Activated CD8-positive, alpha-beta memory T cell treated with anti-CD3 and anti-CD28 coated beads, Interleukin-2, amount 50 U/mL, for 1 hour (primary cell): ENCODE data around the gene RCN1.

Source experiments
- DNase-seq: peaks from one replicate; pipeline ENCODE4 v3.0.0-alpha.2; 2020; ENCODE audit errors: extremely low read depth

RCN1 gene

DNA sequence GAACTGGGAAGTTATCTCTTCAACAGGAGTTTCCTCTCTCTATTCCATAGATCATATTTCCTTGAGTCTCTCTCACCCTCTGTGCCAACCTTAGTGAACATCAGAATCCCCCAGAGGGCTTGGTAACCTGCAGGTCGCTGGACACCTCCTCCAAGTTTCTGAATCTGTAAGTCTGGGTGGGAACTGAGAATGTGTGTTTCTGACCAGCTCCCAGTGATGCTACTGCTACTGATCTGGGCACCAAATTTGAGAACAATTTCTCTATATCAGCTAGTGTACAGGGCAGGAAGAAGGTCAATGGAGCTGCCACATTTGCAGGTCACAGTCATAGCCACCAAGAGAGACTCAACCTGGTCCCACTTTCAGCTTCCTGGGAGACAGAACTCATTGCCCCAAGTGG lies 62.9 kb downstream of the RCN1 start:
- DNase-seq: no peak

DNA sequence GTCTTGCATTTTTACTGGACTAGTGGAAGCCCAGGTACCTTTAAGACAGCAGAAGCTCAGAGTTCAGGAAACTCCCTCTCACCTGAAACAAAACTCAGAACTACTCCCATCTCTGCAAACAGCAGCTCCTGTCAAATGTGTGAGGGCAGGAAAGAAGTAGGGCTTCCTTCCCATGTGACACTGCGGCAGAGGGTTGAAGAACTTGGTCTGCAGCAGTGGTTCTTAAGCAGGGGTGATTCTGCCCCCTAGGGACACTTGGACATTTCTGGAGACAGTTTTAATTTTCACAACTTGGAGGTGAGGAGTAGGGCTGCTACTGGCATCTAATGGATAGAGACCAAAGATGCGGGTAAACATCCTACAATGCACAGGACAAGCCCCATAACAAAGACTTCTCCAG lies 63.4 kb downstream of the RCN1 start:
- DNase-seq: no peak
